HCT116 (cell line): ENCODE results near the gene FA2H. TPM values are rescaled to one million over a fixed set of nuclear protein-coding genes. Genes with fewer than 3 reads are reported as not detected.

Experiments used
- ATAC-seq: fragments of 200-7000 bp; cut with Tn5 transposase; 2 replicates; pipeline ENCODE4 v1.9.1; 2020; ENCODE audit warnings: mild to moderate bottlenecking, moderate library complexity
- BruUV-seq: library from RNA; stranded (reverse); fragments of 400-500 nt; replicated peaks from 2 replicates; lab custom pipeline; 2021; lab: Mats Ljungman, UMichigan
- CTCF ChIA-PET: fragments of 300-600 bp; sonication (Branson Sonifier 250); formaldehyde crosslinking; loops from one replicate; lab custom pipeline; 2021; ENCODE audit warnings: antibody characterized with exemption; lab: Charles Lee
- POLR2A ChIA-PET: fragments of 300-600, 350-600 bp; sonication (Branson Sonifier 250); formaldehyde crosslinking; loops from one replicate; lab custom pipeline; 2021; ENCODE audit warnings: antibody characterized with exemption; lab: Charles Lee
- RAD21 ChIA-PET, 2 experiments: fragments of 300-600 bp; sonication (Branson Sonifier 250); formaldehyde crosslinking; loops; one replicate each; lab custom pipeline; 2023; ENCODE audit warnings: low total read pairs in 2 of 2; ENCODE audit not compliant: uncharacterized antibody in 2 of 2, unreplicated experiment in 2 of 2, low non-redundant PET in 1 of 2; lab: Charles Lee
- DNase-seq: peaks from one replicate; pipeline ENCODE4 v3.0.0-alpha.2; 2010; ENCODE audit warnings: low read depth, low spot score
- H2AFZ ChIP-seq: fragments of 200-600 bp; shearing (Covaris generic), sonication (generic); 2 replicates; pipeline ENCODE4 v1.6.1; 2017; ENCODE audit warnings: low read depth, mixed run types, mixed read lengths, antibody characterized with exemption, low read length; ENCODE audit not compliant: poor library complexity, severe bottlenecking
- H3K27ac ChIP-seq: 2 replicates; pipeline ENCODE4 v1.5.1; 2012; ENCODE audit warnings: low read depth, low read length
- H3K27me3 ChIP-seq: fragments of 200-600 bp; sonication (generic); 2 replicates; pipeline ENCODE4 v1.6.1; 2016; ENCODE audit warnings: mixed run types, low read length, mixed read lengths; ENCODE audit not compliant: insufficient read depth
- H3K36me3 ChIP-seq, 2 experiments: fragments of 200-500 bp in 1 of 2; fragments of 200-600 bp in 1 of 2; sonication (Bioruptor generic) in 1 of 2; sonication (generic) in 1 of 2; 2 replicates each; pipeline versions ENCODE4 v1.5.1 to v1.6.1; 2014 to 2016; ENCODE audit warnings: low read length in 2 of 2, inconsistent platforms in 1 of 2, mixed read lengths in 1 of 2, mixed run types in 1 of 2; ENCODE audit not compliant: insufficient read depth in 2 of 2, control insufficient read depth in 1 of 2
- H3K4me1 ChIP-seq, 2 experiments: fragments of 200-600 bp in 1 of 2; sonication (generic) in 1 of 2; 2 replicates each; pipeline versions ENCODE4 v1.5.1 to v1.6.1; 2012 to 2017; ENCODE audit warnings: low read length in 2 of 2, inconsistent platforms in 1 of 2, mild to moderate bottlenecking in 1 of 2, mixed read lengths in 1 of 2, mixed run types in 1 of 2, moderate library complexity in 1 of 2; ENCODE audit not compliant: insufficient read depth in 2 of 2, control insufficient read depth in 1 of 2
- H3K4me2 ChIP-seq: fragments of 200-600 bp; sonication (generic); 2 replicates; pipeline ENCODE4 v1.6.1; 2017; ENCODE audit warnings: mixed run types, low read length, mixed read lengths
- H3K4me3 ChIP-seq, 2 experiments: fragments of 200-600 bp in 1 of 2; sonication (generic) in 1 of 2; replicated peaks in 1 of 2; 2 replicates each; pipeline ENCODE4 v1.5.1; 2011 to 2016; ENCODE audit warnings: low read length in 2 of 2, control low read depth in 1 of 2, low read depth in 1 of 2, mild to moderate bottlenecking in 1 of 2, mixed read lengths in 1 of 2, mixed run types in 1 of 2
- H3K79me2 ChIP-seq: fragments of 200-600 bp; sonication (generic); 2 replicates; pipeline ENCODE4 v1.6.1; 2017; ENCODE audit warnings: mild to moderate bottlenecking, mixed run types, low read length, moderate library complexity, mixed read lengths; ENCODE audit not compliant: insufficient read depth
- H3K9ac ChIP-seq: fragments of 200-600 bp; sonication (generic); 2 replicates; pipeline ENCODE4 v1.6.1; 2016; ENCODE audit warnings: low read length, mixed read lengths
- H3K9me2 ChIP-seq: fragments of 200-600 bp; sonication (generic), shearing (Covaris generic); 2 replicates; pipeline ENCODE4 v1.6.1; 2017; ENCODE audit warnings: mixed run types, mild to moderate bottlenecking, moderate library complexity; ENCODE audit not compliant: insufficient read depth
- H3K9me3 ChIP-seq, 2 experiments: fragments of 200-500 bp in 1 of 2; fragments of 200-600 bp in 1 of 2; sonication (Bioruptor generic) in 1 of 2; sonication (generic) in 1 of 2; 2 replicates each; pipeline ENCODE4 v1.6.1; 2014 to 2017; ENCODE audit warnings: low read length in 2 of 2, mixed read lengths in 2 of 2, inconsistent platforms in 1 of 2, low read depth in 1 of 2, mild to moderate bottlenecking in 1 of 2, mixed run types in 1 of 2, moderate library complexity in 1 of 2; ENCODE audit not compliant: control insufficient read depth in 1 of 2, insufficient read depth in 1 of 2
- H4K20me1 ChIP-seq: fragments of 200-600 bp; sonication (generic), shearing (Covaris generic); 2 replicates; pipeline ENCODE4 v1.6.1; 2017; ENCODE audit warnings: mixed run types, mild to moderate bottlenecking, moderate library complexity; ENCODE audit not compliant: insufficient read depth
- EGR1 ChIP-seq: IDR thresholded peaks from 2 replicates; pipeline ENCODE4 v1.6.1; 2012; ENCODE audit warnings: low read depth
- ELF1 ChIP-seq: IDR thresholded peaks from 2 replicates; pipeline ENCODE4 v1.6.1; 2012; ENCODE audit warnings: low read depth, borderline replicate concordance
- EZH2 ChIP-seq: fragments of 200-600 bp; sonication (generic); IDR thresholded peaks from 2 replicates; pipeline ENCODE4 v1.6.1; 2017; ENCODE audit warnings: antibody characterized with exemption, mixed run types
- EZH2phosphoT487 ChIP-seq: fragments of 200-600 bp; IDR thresholded peaks from 2 replicates; pipeline ENCODE4 v1.6.1; 2018; ENCODE audit warnings: antibody characterized with exemption, borderline replicate concordance
- FOSL1 ChIP-seq: IDR thresholded peaks from 2 replicates; pipeline ENCODE4 v1.6.1; 2012; ENCODE audit warnings: low read depth
- JUND ChIP-seq: IDR thresholded peaks from 2 replicates; pipeline ENCODE4 v1.6.1; 2012
- POLR2AphosphoS5 ChIP-seq: IDR thresholded peaks from 2 replicates; pipeline ENCODE4 v1.6.1; 2011; ENCODE audit warnings: mild to moderate bottlenecking, low read depth, low read length, moderate library complexity
- RAD21 ChIP-seq: IDR thresholded peaks from 2 replicates; pipeline ENCODE4 v1.6.1; 2012; ENCODE audit warnings: low read depth, mild to moderate bottlenecking
- SIN3A ChIP-seq: IDR thresholded peaks from 2 replicates; pipeline ENCODE4 v1.6.1; 2012; ENCODE audit warnings: low read depth
- SP1 ChIP-seq: IDR thresholded peaks from 2 replicates; pipeline ENCODE4 v1.6.1; 2012; ENCODE audit warnings: low read depth
- SRF ChIP-seq: IDR thresholded peaks from 2 replicates; pipeline ENCODE4 v1.6.1; 2012; ENCODE audit warnings: low read depth
- YY1 ChIP-seq: IDR thresholded peaks from 2 replicates; pipeline ENCODE4 v1.6.1; 2011; ENCODE audit warnings: low read length, low read depth, moderate library complexity, mild to moderate bottlenecking; ENCODE audit not compliant: insufficient replicate concordance; ENCODE audit errors: extremely low read depth
- ZFX ChIP-seq: fragments of 450-650 bp; IDR thresholded peaks from 2 replicates; pipeline ENCODE4 v1.6.1; 2017
- intact Hi-C: fragments of 100-400 bp; cut with micrococcal nuclease; formaldehyde crosslinking; loops from 2 replicates; pipeline ENCODE4 v1.10.0; 2022
- total RNA-seq: library from RNA; stranded (reverse); gene quantifications from one replicate; pipeline ENCODE4 v1.2.1, GENCODE V29; 2021; ENCODE audit not compliant: unreplicated experiment
- TF ChIP-seq, protein P1 (sequence below), 3 experiments: fragments of 200-600 bp in 1 of 3; sonication (generic) in 1 of 3; IDR thresholded peaks in 2 of 3; conservative IDR thresholded peaks in 1 of 3; 2 replicates each; pipeline ENCODE4 v1.5.1; 2012 to 2017; ENCODE audit warnings: low read depth in 2 of 3, low read length in 2 of 3, antibody characterized with exemption in 1 of 3, borderline replicate concordance in 1 of 3, control low read depth in 1 of 3, mild to moderate bottlenecking in 1 of 3, mixed read lengths in 1 of 3, mixed run types in 1 of 3, moderate library complexity in 1 of 3; ENCODE audit not compliant: insufficient read depth in 1 of 3
- TF ChIP-seq, protein P2 (sequence below): IDR thresholded peaks from 2 replicates; pipeline ENCODE4 v1.6.1; 2012; ENCODE audit warnings: low read depth
- TF ChIP-seq, protein P3 (sequence below): IDR thresholded peaks from 2 replicates; pipeline ENCODE4 v1.6.1; 2012
- TF ChIP-seq, protein P4 (sequence below): IDR thresholded peaks from 2 replicates; pipeline ENCODE4 v1.6.1; 2011; ENCODE audit warnings: mild to moderate bottlenecking, low read length, moderate library complexity; ENCODE audit not compliant: insufficient replicate concordance; ENCODE audit errors: extremely low read depth
- TF ChIP-seq, protein P5 (sequence below): IDR thresholded peaks from 2 replicates; pipeline ENCODE4 v1.6.1; 2012

The FA2H gene
- total RNA-seq, 1 experiment from 2014 or later: 11.1 TPM

DNA sequence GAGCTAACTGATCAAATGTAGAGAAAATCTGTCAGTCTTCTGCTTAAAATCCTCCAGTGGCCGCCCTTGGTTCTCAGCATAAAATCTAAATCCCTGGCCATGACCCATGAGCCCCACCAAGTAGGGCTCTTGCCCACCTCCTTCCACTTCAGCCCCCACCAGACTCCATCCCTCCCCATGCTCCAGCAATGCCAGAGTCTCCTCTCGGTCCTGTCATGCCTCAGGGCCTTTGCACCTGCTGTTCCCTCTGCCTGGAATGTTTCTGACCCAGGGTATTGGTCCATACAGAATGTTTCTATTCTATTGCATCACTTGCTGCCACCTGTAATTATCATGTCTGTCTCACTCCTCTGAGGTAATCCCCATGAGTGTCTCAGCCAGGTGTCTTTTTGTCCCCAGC is 22.4 kb downstream of the FA2H start:
- BruUV-seq: no TSS peak
- no peaks in the 10 kb centered on the region for H3K27me3 ChIP-seq
- H3K4me1 ChIP-seq: no peaks in the 10 kb centered on the region
- intact Hi-C loops: no loop called here
- no peak overlapping the region for H3K4me2 ChIP-seq
- H2AFZ ChIP-seq: no peak overlapping the region
- no peak overlapping the region for H3K4me3 ChIP-seq
- no peaks in the 10 kb centered on the region for H3K9me3 ChIP-seq
- no peak for DNase-seq
- ChIA-PET CTCF (interaction anchor here (0.9 kb wide), 1 partner anchor 8 kb away, joined by 3 read pairs; no protein-coding TSS in a partner anchor), RAD21 (no interaction called here), POLR2A (no interaction called here)
- no peaks in the 10 kb centered on the region for H3K9me2 ChIP-seq
- ATAC-seq: no peak
- H3K79me2 ChIP-seq: no peaks in the 10 kb centered on the region
- no peaks in the 10 kb centered on the region for H3K36me3 ChIP-seq
- H3K27ac ChIP-seq: no peak overlapping the region
- no peak overlapping the region for H3K9ac ChIP-seq
- no peaks in the 10 kb centered on the region for H4K20me1 ChIP-seq
- no peak for TF ChIP-seq RAD21
- no peak for TF ChIP-seq EZH2
- TF ChIP-seq, protein P1, sequence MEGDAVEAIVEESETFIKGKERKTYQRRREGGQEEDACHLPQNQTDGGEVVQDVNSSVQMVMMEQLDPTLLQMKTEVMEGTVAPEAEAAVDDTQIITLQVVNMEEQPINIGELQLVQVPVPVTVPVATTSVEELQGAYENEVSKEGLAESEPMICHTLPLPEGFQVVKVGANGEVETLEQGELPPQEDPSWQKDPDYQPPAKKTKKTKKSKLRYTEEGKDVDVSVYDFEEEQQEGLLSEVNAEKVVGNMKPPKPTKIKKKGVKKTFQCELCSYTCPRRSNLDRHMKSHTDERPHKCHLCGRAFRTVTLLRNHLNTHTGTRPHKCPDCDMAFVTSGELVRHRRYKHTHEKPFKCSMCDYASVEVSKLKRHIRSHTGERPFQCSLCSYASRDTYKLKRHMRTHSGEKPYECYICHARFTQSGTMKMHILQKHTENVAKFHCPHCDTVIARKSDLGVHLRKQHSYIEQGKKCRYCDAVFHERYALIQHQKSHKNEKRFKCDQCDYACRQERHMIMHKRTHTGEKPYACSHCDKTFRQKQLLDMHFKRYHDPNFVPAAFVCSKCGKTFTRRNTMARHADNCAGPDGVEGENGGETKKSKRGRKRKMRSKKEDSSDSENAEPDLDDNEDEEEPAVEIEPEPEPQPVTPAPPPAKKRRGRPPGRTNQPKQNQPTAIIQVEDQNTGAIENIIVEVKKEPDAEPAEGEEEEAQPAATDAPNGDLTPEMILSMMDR (IDR thresholded peaks at IDR 0.05 in 2 of 3, conservative IDR thresholded peaks at IDR 0.05 in 1 of 3; ENCODE audit: borderline replicate concordance in 1 of 3, insufficient read depth in 1 of 3, low read depth in 2 of 3, low read length in 2 of 3): no peak
- no peak for TF ChIP-seq POLR2AphosphoS5
- TF ChIP-seq, protein P2, sequence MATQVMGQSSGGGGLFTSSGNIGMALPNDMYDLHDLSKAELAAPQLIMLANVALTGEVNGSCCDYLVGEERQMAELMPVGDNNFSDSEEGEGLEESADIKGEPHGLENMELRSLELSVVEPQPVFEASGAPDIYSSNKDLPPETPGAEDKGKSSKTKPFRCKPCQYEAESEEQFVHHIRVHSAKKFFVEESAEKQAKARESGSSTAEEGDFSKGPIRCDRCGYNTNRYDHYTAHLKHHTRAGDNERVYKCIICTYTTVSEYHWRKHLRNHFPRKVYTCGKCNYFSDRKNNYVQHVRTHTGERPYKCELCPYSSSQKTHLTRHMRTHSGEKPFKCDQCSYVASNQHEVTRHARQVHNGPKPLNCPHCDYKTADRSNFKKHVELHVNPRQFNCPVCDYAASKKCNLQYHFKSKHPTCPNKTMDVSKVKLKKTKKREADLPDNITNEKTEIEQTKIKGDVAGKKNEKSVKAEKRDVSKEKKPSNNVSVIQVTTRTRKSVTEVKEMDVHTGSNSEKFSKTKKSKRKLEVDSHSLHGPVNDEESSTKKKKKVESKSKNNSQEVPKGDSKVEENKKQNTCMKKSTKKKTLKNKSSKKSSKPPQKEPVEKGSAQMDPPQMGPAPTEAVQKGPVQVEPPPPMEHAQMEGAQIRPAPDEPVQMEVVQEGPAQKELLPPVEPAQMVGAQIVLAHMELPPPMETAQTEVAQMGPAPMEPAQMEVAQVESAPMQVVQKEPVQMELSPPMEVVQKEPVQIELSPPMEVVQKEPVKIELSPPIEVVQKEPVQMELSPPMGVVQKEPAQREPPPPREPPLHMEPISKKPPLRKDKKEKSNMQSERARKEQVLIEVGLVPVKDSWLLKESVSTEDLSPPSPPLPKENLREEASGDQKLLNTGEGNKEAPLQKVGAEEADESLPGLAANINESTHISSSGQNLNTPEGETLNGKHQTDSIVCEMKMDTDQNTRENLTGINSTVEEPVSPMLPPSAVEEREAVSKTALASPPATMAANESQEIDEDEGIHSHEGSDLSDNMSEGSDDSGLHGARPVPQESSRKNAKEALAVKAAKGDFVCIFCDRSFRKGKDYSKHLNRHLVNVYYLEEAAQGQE: no peak
- no peak for TF ChIP-seq ZFX
- no peak for TF ChIP-seq EGR1
- TF ChIP-seq EZH2phosphoT487: no peak
- TF ChIP-seq SIN3A: no peak
- no peak for TF ChIP-seq YY1
- no peak for TF ChIP-seq ELF1
- no peak for TF ChIP-seq SP1
- TF ChIP-seq, protein P3, sequence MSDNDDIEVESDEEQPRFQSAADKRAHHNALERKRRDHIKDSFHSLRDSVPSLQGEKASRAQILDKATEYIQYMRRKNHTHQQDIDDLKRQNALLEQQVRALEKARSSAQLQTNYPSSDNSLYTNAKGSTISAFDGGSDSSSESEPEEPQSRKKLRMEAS: no peak
- no peak for TF ChIP-seq FOSL1
- no peak for TF ChIP-seq SRF
- TF ChIP-seq, protein P4, sequence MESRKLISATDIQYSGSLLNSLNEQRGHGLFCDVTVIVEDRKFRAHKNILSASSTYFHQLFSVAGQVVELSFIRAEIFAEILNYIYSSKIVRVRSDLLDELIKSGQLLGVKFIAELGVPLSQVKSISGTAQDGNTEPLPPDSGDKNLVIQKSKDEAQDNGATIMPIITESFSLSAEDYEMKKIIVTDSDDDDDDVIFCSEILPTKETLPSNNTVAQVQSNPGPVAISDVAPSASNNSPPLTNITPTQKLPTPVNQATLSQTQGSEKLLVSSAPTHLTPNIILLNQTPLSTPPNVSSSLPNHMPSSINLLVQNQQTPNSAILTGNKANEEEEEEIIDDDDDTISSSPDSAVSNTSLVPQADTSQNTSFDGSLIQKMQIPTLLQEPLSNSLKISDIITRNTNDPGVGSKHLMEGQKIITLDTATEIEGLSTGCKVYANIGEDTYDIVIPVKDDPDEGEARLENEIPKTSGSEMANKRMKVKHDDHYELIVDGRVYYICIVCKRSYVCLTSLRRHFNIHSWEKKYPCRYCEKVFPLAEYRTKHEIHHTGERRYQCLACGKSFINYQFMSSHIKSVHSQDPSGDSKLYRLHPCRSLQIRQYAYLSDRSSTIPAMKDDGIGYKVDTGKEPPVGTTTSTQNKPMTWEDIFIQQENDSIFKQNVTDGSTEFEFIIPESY: no peak
- TF ChIP-seq, protein P5, sequence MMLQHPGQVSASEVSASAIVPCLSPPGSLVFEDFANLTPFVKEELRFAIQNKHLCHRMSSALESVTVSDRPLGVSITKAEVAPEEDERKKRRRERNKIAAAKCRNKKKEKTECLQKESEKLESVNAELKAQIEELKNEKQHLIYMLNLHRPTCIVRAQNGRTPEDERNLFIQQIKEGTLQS: no peak
- no peak for TF ChIP-seq JUND
